H1 (cell line): Measurements from ENCODE around the gene LPCAT3. TPM values are rescaled to one million over a fixed set of nuclear protein-coding genes. Genes with fewer than 3 reads are reported as not detected.
A peak's percentile ranks its signal among the peaks of the same experiment; 100 is the strongest.

ENCODE experiments used
- CTCF ChIA-PET: fragments of 300-600 bp; sonication (Branson Sonifier 250); formaldehyde crosslinking; loops from one replicate; lab custom pipeline; 2021; ENCODE audit not compliant: partially characterized antibody; lab: Charles Lee
- POLR2A ChIA-PET: fragments of 300-600 bp; sonication (Branson Sonifier 250); formaldehyde crosslinking; loops from one replicate; lab custom pipeline; 2021; ENCODE audit warnings: inconsistent platforms; ENCODE audit not compliant: partially characterized antibody; lab: Charles Lee
- DNase-seq, 2 experiments: peaks; one replicate each; pipeline versions ENCODE4 v3.0.0 to v3.0.0-alpha.2; 2010 to 2022; ENCODE audit warnings: low spot score in 2 of 2, low read depth in 1 of 2, mixed read lengths in 1 of 2
- FAIRE-seq: peaks from 2 replicates; lab custom pipeline; 2011; peaks lifted over from hg19 to GRCh38; lab: Jason Lieb, UNC
- H2AFZ ChIP-seq: 2 replicates; pipeline ENCODE4 v1.8.1; 2012; ENCODE audit warnings: low read length, inconsistent platforms
- H2AK5ac ChIP-seq: 2 replicates; pipeline ENCODE4 v1.6.1; 2013; ENCODE audit warnings: low read depth, low read length
- H2BK120ac ChIP-seq: replicated peaks from 2 replicates; pipeline ENCODE3; 2013; ENCODE audit warnings: low read depth, low read length, inconsistent platforms
- H2BK12ac ChIP-seq: 2 replicates; pipeline ENCODE4 v1.6.1; 2013; ENCODE audit warnings: low read depth, low read length
- H2BK15ac ChIP-seq: 2 replicates; pipeline ENCODE4 v1.6.1; 2013; ENCODE audit warnings: low read length
- H2BK20ac ChIP-seq: 2 replicates; pipeline ENCODE4 v1.6.1; 2013; ENCODE audit warnings: low read length
- H2BK5ac ChIP-seq: 2 replicates; pipeline ENCODE4 v1.6.1; 2013; ENCODE audit warnings: low read depth, low read length
- H3K14ac ChIP-seq: 2 replicates; pipeline ENCODE4 v1.6.1; 2013; ENCODE audit warnings: inconsistent platforms; ENCODE audit not compliant: insufficient read length
- H3K18ac ChIP-seq: 2 replicates; pipeline ENCODE4 v1.6.1; 2013; ENCODE audit warnings: low read length; ENCODE audit errors: extremely low read depth
- H3K23ac ChIP-seq: 2 replicates; pipeline ENCODE4 v1.6.1; 2013; ENCODE audit warnings: inconsistent platforms; ENCODE audit not compliant: insufficient read length
- H3K23me2 ChIP-seq: 2 replicates; pipeline ENCODE4 v1.6.1; 2013; ENCODE audit warnings: low read depth, low read length
- H3K27ac ChIP-seq: 2 replicates; pipeline ENCODE4 v1.6.1; 2011; ENCODE audit warnings: low read depth, low read length, inconsistent platforms
- H3K27me3 ChIP-seq, 4 experiments: replicated peaks in 1 of 4; 1 replicate in 1 of 4; 2 replicates in 3 of 4; pipeline versions ENCODE4 v1.6.1 to v1.8.1; 2011 to 2013; ENCODE audit warnings: low read length in 3 of 4, mild to moderate bottlenecking in 3 of 4, inconsistent platforms in 2 of 4, mixed read lengths in 2 of 4, moderate library complexity in 1 of 4; ENCODE audit not compliant: control insufficient read depth in 3 of 4, insufficient read depth in 3 of 4; ENCODE audit errors: extremely low read depth in 1 of 4
- H3K36me3 ChIP-seq, 4 experiments: 2 replicates each; pipeline versions ENCODE4 v1.6.1 to v1.8.1; 2011 to 2013; ENCODE audit warnings: mild to moderate bottlenecking in 4 of 4, low read length in 3 of 4, moderate library complexity in 2 of 4, control low read depth in 1 of 4, inconsistent platforms in 1 of 4; ENCODE audit not compliant: insufficient read depth in 4 of 4, control insufficient read depth in 2 of 4
- H3K4ac ChIP-seq: replicated peaks from 2 replicates; pipeline ENCODE3; 2013; ENCODE audit warnings: low read length, low read depth, mixed read lengths, inconsistent platforms; ENCODE audit not compliant: insufficient read length
- H3K4me1 ChIP-seq, 4 experiments: replicated peaks in 1 of 4; 1 replicate in 1 of 4; 2 replicates in 3 of 4; pipeline versions ENCODE4 v1.6.1 to v1.8.1; 2011 to 2013; ENCODE audit warnings: low read length in 3 of 4, inconsistent platforms in 2 of 4, mixed read lengths in 1 of 4; ENCODE audit not compliant: insufficient read depth in 4 of 4, control insufficient read depth in 3 of 4
- H3K4me2 ChIP-seq, 2 experiments: 2 replicates each; pipeline versions ENCODE4 v1.6.1 to v1.8.1; 2011 to 2013; ENCODE audit warnings: low read depth in 2 of 2, low read length in 2 of 2, control low read depth in 1 of 2, inconsistent platforms in 1 of 2, mild to moderate bottlenecking in 1 of 2; ENCODE audit not compliant: insufficient read depth in 1 of 2
- H3K4me3 ChIP-seq, 4 experiments: fragments of 200-600, 300-600 bp in 1 of 4; sonication (generic), shearing (Covaris generic), sonication (Bioruptor Twin) in 1 of 4; 2 replicates each; pipeline versions ENCODE4 v1.5.1 to v1.8.1; 2011 to 2016; ENCODE audit warnings: low read length in 4 of 4, low read depth in 3 of 4, control low read depth in 2 of 4, inconsistent platforms in 2 of 4, mild to moderate bottlenecking in 2 of 4, mixed read lengths in 1 of 4, moderate library complexity in 1 of 4; ENCODE audit not compliant: insufficient read depth in 2 of 4; ENCODE audit errors: extremely low read depth in 1 of 4
- H3K56ac ChIP-seq: replicated peaks from 2 replicates; pipeline ENCODE3; 2013; ENCODE audit warnings: low read depth, mild to moderate bottlenecking, mixed read lengths, low read length, inconsistent platforms; ENCODE audit not compliant: insufficient read length
- H3K79me1 ChIP-seq: 2 replicates; pipeline ENCODE4 v1.6.1; 2013; ENCODE audit warnings: low read depth, low read length, control low read depth
- H3K79me2 ChIP-seq, 2 experiments: 2 replicates each; pipeline versions ENCODE4 v1.6.1 to v1.8.1; 2012 to 2013; ENCODE audit warnings: low read length in 2 of 2, mild to moderate bottlenecking in 2 of 2, inconsistent platforms in 1 of 2; ENCODE audit not compliant: insufficient read depth in 2 of 2, control insufficient read depth in 1 of 2
- H3K9ac ChIP-seq, 4 experiments: replicated peaks in 1 of 4; 1 replicate in 1 of 4; 2 replicates in 3 of 4; pipeline versions ENCODE4 v1.6.1 to v1.8.1; 2011 to 2013; ENCODE audit warnings: low read depth in 3 of 4, low read length in 3 of 4, control low read depth in 2 of 4, mild to moderate bottlenecking in 2 of 4, moderate library complexity in 2 of 4, inconsistent platforms in 1 of 4; ENCODE audit errors: extremely low read depth in 1 of 4
- H3K9me3 ChIP-seq, 2 experiments: 2 replicates each; pipeline versions ENCODE4 v1.6.1 to v1.8.1; 2012 to 2013; ENCODE audit warnings: mild to moderate bottlenecking in 2 of 2, moderate library complexity in 2 of 2, control low read depth in 1 of 2, inconsistent platforms in 1 of 2, low read depth in 1 of 2, low read length in 1 of 2, mixed read lengths in 1 of 2; ENCODE audit not compliant: insufficient read depth in 2 of 2
- H4K20me1 ChIP-seq, 2 experiments: replicated peaks in 1 of 2; 2 replicates each; pipeline versions ENCODE3 to v1.8.1; 2011 to 2013; ENCODE audit warnings: inconsistent platforms in 2 of 2, low read length in 2 of 2, mild to moderate bottlenecking in 1 of 2; ENCODE audit not compliant: insufficient read depth in 2 of 2, control insufficient read depth in 1 of 2
- H4K5ac ChIP-seq: 2 replicates; pipeline ENCODE4 v1.6.1; 2013; ENCODE audit warnings: low read length, low read depth, mixed read lengths, inconsistent platforms; ENCODE audit not compliant: insufficient read length
- H4K8ac ChIP-seq: 2 replicates; pipeline ENCODE4 v1.8.0; 2013; ENCODE audit warnings: mild to moderate bottlenecking, moderate library complexity, low read length, inconsistent platforms; ENCODE audit not compliant: insufficient read depth; ENCODE audit errors: extremely low read depth
- H4K91ac ChIP-seq: replicated peaks from 2 replicates; pipeline ENCODE3; 2013; ENCODE audit warnings: low read length, mixed read lengths, inconsistent platforms; ENCODE audit not compliant: insufficient read length
- KDM1A ChIP-seq: fragments of 200-600, 300-600 bp; sonication (generic); IDR thresholded peaks from 2 replicates; pipeline ENCODE4 v1.7.1; 2016; ENCODE audit warnings: mild to moderate bottlenecking, low read length, borderline replicate concordance
- KDM5A ChIP-seq: fragments of 200-600 bp; IDR thresholded peaks from 2 replicates; pipeline ENCODE4 v1.7.1; 2012; ENCODE audit warnings: mild to moderate bottlenecking, low read length, inconsistent platforms, mixed read lengths
- RBBP5 ChIP-seq: IDR thresholded peaks from 2 replicates; pipeline ENCODE4 v1.7.1; 2012; ENCODE audit warnings: low read depth, mild to moderate bottlenecking, inconsistent platforms, low read length, moderate library complexity, borderline replicate concordance
- SAP30 ChIP-seq: fragments of 300-600 bp; sonication (generic); IDR thresholded peaks from 2 replicates; pipeline ENCODE4 v1.7.1; 2012; ENCODE audit warnings: low read length, moderate library complexity, mild to moderate bottlenecking, inconsistent platforms; ENCODE audit not compliant: insufficient read depth, insufficient replicate concordance
- TEAD4 ChIP-seq: IDR thresholded peaks from 2 replicates; pipeline ENCODE4 v1.6.1; 2012; ENCODE audit warnings: low read depth, low read length, inconsistent platforms, mixed read lengths
- WGBS, 2 experiments: shearing (Covaris generic) in 1 of 2; methylation state at CpG; one replicate each; pipeline versions ENCODE4 v1.1.6 to v1.1.7; 2013 to 2015; ENCODE audit warnings: low lambda C conversion rate in 2 of 2, mixed read lengths in 2 of 2, inconsistent platforms in 1 of 2, low coverage in 1 of 2, missing lambda C conversion rate in 1 of 2; ENCODE audit not compliant: insufficient replicate concordance in 2 of 2, insufficient coverage in 1 of 2, insufficient read length in 1 of 2; ENCODE audit errors: extremely low coverage in 1 of 2, missing lambda C conversion rate in 1 of 2; 5-methylcytosine and 5-hydroxymethylcytosine counted together
- polyA plus RNA-seq, 7 experiments: library from polyadenylated mRNA; depleted of rRNA in 3 of 7; stranded (reverse) in 5 of 7; unstranded in 2 of 7; fragments of >200 nt in 5 of 7; fragments of 200-250 nt in 2 of 7; gene quantifications; 1 replicate in 5 of 7; 2 replicates in 1 of 7; 4 replicates in 1 of 7; pipeline versions ENCODE4 v1.2.1 to v1.2.3, GENCODE V29; 2011 to 2013; ENCODE audit warnings: missing spikeins in 2 of 7, mixed read lengths in 2 of 7
- total RNA-seq: library from RNA; stranded (reverse); fragmentation: NEBNext Ultra II Directional; extraction: Animal tissue kit (Norgen Biotek cat#: 25700); gene quantifications from 2 replicates; pipeline ENCODE4 v1.2.1, GENCODE V29; 2021

LPCAT3 gene
- total and polyA plus RNA-seq, 2 of the 8 experiments (the other 6 are each of a cell fraction or from before 2014, with no cell fraction given), result 55.8 to 70.4 TPM

DNA sequence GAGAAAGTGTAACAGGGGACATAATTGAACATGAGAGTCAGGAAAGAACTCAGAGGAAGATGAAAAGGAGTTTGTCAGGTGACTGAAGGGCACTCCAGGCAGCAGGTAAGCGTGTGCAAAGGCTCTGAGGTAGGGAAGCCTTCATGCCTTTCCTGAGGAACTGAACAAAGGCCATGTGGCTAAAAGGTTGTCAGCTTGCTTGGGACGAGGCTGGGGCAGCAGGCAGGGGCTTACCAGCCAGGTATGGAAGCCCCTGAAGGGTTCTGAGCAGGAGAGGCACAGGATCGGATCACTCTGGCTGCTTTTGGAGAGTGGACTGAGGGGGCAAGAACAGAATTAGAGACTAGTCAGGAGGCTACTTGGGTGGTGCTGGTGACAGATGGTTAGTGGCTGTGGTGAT is 5.2 kb downstream of the LPCAT3 start:
- Histone ChIP-seq H3K4ac (no peak overlapping the region), H3K9me3 (no peaks in the 10 kb centered on the region), H2BK12ac (no peak overlapping the region), H2BK20ac (no peak overlapping the region), H3K79me2 (peaks cover 0 to 27% of the 10 kb centered on the region in 2 experiments; a peak in 2 of 4 replicates), H2AK5ac (no peak overlapping the region), H3K14ac (no peak overlapping the region), H3K23me2 (0 out of 2 replicates have a peak, but pooled peaks cover 3% of the 10 kb centered on the region), H2BK15ac (no peak overlapping the region), H3K4me3 (no peak overlapping the region), H3K23ac (no peak overlapping the region), H4K91ac (no peak overlapping the region), H3K18ac (no peak overlapping the region), H2BK5ac (no peak overlapping the region), H3K9ac (no peak overlapping the region), H4K20me1 (peaks cover 2 to 7% of the 10 kb centered on the region in 2 experiments), H4K8ac (peak overlapping the region; percentile 38), H3K79me1 (peaks cover 8% of the 10 kb centered on the region; the same call in 1 of the 2 replicates), H3K36me3 (peaks cover 0 to 8% (median 0%) of the 10 kb centered on the region in 4 experiments; a peak in 4 of 8 replicates), H3K56ac (no peak overlapping the region), H3K4me1 (no peaks in the 10 kb centered on the region), H4K5ac (no peak overlapping the region), H2BK120ac (no peak overlapping the region), H3K27ac (no peak overlapping the region), H3K4me2 (no peak overlapping the region), H2AFZ (no peak overlapping the region), H3K27me3 (no peaks in the 10 kb centered on the region)
- FAIRE-seq, result no peak
- POLR2A ChIA-PET, result interaction anchor here (1.7 kb wide), 1 partner anchor 17 kb away, joined by 5 read pairs; no protein-coding TSS in a partner anchor
- TF ChIP-seq KDM5A, result no peak
- TF ChIP-seq RBBP5, result no peak
- TF ChIP-seq KDM1A, result no peak
- no peak for TF ChIP-seq SAP30
- no peak for TF ChIP-seq TEAD4
- CTCF ChIA-PET, result interaction anchor here (1.0 to 1.8 kb wide), 4 partner anchors 11 to 95 kb away, joined by 3 to 6 read pairs (median 4); no protein-coding TSS in a partner anchor
- DNase-seq, result no peak
- 90% methylated on average over 3 of the region's 3 CpGs; no CpG with 5 or more reads in 1 of the 2 experiments for WGBS, 2 experiments
